Nucleus accumbens (tissue), 56 donors: Measurements from ENCODE around the gene TSPAN5.
A peak's percentile ranks its signal among the peaks of the same experiment; 100 is the strongest.

ENCODE experiments used
- DNase-seq, 56 donors: peaks; one replicate each; lab custom pipeline; 2025; lab: John Stamatoyannopoulos, UW

The TSPAN5 gene

DNA sequence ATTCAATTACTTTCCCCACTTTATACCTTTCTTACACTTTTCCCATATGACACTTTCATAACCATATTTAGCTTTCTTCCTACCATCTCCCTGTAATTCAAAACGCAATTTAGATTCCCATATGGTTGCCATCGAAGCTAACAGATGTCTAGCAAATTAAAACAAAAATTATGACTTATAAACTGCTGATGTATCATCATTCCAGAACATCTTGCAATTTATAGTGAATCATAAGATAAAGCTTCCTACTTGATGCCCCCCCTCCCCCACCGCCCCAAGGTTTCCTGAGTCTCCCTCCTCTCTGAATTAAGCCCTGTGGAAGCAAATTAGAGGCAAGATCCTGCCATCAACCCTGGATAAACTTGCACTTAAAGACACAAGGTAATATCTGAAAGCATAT lies 5.4 kb downstream of the TSPAN5 start:
- no peak for DNase-seq

DNA sequence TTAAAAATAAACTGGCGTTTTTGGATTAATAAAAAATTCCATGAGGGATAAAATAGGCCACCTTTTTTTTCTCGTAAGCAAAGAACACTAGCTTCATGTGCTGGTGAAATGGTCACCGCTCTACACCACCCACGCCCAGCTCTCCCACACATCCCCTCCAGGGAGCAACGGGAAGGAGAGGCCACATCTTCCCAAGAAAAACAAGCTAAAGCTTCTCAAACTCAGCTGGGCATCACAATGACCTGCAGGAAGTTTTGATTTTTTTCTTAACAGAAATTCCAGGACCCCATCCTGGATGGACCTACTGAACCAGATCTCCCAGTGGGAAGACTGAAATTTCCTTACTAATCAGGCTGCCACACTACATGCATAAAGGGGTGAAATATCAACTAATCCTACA lies 9.8 kb downstream of the TSPAN5 start:
- DNase-seq = no peak

DNA sequence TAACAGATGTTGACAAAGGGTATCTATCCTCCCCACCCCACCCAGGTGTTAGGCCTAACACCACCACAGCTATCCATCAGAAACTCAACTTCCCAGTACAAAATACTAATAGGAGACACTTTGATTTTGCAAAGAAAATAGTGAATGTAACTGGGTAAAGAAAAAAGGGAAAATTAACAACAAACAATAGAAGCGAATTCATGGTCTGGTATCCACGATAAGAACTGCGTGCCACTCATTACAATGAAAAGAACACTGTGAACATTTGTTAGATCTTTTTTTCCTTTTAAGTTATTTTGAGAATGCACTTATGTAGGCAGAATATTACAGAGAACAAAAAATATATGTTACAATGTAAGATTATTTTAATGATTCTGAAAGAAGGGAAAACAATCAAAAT lies 12.0 kb downstream of the TSPAN5 start:
- DNase-seq = no peak

DNA sequence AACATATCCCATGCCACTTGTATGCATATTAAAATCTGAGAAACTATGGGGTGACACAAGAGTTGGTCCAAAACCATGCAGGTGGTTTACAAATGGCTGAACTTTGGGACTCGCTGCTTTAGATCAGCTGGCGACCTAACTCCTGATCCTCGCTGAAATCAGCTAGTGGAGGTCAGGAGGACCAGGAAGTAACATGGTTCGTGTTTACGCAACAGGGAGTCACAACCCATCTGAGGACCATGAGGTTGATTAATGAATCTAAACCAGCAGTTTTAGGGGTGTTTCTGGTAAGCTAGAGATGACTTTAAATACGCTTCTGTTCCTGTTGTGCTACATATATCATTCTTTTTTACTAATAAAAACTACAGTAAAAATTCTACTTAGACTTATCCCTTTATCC lies 12.9 kb downstream of the TSPAN5 start:
- no peak for DNase-seq

DNA sequence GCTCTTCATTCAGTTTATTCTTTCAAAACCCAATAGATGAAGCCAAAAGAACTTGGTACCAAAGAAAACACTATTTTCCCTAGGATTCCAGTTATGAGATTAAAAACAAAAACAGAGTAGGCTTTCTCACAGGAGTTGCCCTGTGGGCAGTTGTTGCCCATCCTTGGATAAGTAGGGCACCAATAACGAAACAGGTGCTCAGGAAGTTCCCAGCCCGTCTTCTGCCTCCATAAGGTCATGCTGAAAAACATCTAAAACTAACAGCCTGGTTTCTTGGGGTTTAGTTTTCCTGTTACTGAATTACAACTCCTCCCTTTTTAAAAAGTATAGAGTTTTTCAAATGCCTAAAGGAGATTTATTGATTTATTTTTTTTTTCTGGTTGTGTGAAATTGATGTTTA lies 14.7 kb downstream of the TSPAN5 start:
- DNase-seq = no peak

DNA sequence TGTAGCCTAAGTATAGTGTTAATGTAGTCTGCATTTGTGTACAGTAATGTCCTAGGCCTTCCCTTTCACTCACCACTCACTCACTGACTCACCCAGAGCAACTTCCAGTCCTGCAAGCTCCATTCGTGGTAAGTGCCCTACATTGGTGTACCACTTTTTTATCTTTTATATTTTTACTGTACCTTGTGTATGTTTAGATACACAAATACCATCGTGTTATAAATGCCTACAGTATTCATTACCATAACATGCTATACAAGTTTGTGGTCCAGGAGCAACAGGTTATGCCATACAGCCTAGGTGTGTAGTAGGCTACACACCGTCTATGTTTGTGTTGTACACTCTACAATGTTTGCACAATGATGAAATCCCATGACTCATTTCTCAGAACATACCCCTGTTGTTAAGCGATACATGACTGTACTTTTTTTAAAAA lies 15.4 kb downstream of the TSPAN5 start:
- no peak for DNase-seq

DNA sequence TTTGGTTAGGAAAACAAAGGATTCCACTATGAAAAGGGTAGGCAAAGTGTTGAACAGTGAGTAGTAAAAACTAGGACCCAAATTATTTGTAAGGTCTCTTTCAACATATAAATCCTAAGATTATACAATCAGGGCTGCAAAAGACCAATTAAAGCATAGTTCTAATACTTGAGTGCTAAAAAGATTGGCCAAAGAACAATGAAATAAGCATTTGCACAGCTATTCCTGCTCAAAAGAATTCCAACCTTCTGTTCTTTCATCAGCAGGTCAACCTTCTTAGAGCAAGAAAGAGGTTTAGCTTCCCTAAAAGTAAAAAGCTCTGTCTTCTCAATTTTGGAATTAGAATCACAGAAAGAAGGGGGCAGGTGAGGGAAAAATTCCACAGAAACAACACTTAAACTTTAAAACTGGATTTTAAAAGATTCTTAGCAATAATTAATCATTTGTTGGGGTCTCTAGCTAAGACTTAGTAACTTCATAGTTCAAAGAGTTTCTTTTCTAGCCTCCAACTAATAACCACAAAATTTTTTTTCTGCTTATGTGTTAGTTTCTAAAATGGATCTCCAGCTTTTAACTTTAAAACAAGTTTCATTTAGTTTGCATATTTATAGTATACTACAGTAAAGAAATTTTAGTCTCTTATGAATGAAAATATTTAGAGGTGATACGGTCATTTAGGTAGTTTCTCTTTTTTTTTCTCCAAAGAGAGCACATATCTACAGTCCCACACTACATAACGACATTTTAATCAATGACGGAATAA lies 16.3 kb downstream of the TSPAN5 start:
- DNase-seq = no peak

DNA sequence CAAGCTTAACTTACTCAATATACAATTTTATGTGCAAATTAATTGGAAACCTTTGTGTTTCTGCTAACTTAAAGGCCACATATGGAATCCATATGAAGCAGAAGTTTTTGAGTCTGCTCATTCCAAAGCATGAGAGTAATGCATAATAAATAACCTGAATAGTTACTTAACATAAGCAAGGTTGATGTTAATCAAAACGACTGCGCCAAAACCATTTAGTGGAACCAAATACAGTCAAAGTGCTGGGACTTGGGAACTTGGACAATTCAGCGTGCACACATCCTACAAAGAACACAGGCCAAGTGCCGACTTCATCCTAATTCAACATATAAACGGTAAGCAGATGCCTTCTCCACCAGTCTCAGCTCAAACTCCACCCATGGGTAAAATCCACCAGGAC lies 17.0 kb downstream of the TSPAN5 start:
- no peak for DNase-seq

DNA sequence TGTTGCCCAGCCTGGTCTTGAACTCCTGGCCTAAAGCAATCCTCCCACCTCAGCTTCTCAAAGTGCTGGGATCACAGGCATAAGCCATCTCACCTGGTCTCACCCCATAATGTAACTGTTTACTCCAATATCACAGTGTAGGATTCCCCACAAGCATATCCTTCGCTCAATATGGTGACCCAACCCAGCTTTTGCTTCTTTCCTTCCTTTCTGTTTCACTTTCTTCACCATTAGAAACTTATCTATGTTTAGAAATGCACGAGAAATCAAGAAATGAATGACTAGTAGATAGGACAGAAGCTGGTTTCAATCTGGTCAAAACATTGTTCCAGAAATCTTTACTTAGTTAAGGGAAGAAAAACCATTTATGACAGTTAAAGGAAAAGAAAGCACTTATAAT lies 18.9 kb downstream of the TSPAN5 start:
- no peak for DNase-seq

DNA sequence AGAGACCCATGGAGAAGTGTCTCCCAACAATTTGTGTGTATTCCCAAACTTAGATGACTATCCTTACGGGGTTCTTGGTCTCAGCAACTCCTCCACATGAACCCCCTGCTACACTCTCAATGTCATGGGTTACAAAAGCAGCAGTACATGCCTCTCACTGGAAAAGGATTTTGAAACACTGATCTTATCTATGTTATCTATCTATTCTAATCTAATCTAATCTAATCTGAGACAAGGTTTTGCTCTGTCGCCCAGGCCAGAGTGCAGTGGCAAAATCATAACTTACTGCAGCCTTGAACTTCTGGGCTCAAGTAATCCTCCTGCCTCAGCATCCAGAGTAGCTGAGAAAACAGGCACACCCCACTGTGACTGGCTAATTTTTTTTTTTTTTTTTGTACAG lies 19.3 kb downstream of the TSPAN5 start:
- DNase-seq = no peak

DNA sequence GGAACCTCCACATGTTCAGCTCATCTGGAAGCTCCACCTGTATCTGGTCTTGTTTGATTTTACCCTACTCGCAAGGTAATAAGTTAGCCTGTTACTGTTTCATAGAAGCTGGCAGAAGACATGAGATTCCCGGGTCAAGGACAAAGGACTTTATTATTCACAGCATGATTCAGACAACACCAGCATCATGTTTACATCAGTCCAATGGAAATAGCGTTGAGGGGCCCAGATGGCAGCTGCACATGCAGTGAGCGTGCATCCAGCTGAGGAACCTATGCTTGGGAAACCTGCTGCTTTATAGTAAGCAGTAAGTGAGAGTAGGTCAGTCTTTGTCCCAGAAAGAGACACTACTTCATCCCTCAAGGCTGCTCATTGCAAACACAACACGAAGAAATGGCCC lies 19.8 kb downstream of the TSPAN5 start:
- DNase-seq = peak in 5 of 56 donors; percentile 24 to 75 (median 36)

DNA sequence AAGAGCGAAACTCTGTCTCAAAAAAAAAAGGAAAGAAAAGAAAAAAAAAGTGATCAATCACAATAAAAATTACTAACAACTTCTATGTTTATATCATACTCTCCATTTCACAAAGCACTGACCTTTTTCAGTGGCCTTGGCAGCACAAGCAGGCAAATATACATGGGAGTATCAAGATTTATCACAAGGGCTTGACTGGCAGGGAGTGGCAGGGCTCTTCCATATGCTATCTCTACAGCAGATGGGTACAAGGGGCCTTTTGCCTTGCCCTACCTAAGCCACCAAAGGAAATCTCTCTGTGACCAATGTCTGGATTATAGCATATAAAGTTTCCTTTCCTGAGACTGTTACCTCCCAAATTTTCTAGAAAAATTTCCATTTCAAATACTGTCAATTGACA lies 24.4 kb downstream of the TSPAN5 start:
- no peak for DNase-seq

DNA sequence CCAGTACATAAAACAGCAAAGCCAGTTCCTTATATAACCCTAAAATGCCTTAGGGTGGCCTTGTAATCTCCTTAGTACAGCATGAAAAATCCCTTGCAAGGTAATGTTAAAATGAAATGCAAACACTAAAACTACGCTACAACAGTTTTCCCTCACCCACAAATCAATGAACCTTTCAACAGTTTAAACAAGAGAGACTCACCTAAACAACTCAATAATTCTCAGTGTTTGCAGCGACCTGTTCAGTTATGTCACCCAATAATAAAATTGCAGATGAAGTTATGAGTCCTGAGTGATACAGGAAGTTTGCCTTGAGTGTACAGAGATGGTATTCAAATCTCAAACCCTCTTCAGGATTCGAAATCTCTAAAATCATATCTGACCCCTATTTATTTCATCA lies 25.3 kb downstream of the TSPAN5 start:
- no peak for DNase-seq

DNA sequence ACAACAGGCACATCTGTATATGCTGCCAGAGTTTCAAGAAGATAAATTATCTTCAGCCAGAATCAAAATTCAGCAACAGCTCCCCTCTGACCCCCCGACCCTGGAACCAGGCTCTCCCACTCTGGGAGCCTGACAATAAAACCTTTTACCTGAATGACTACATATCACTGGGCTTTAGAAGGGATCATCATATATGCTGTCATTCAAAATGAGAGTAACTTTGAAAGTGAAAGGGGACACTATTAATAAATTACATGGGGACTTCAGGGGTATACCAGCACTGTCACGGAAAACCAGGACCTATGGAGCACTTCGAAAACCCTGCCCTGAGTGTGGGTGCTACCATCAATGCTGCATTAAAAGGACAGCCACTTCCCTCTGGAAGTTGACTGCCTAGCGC lies 26.2 kb downstream of the TSPAN5 start:
- DNase-seq = no peak

DNA sequence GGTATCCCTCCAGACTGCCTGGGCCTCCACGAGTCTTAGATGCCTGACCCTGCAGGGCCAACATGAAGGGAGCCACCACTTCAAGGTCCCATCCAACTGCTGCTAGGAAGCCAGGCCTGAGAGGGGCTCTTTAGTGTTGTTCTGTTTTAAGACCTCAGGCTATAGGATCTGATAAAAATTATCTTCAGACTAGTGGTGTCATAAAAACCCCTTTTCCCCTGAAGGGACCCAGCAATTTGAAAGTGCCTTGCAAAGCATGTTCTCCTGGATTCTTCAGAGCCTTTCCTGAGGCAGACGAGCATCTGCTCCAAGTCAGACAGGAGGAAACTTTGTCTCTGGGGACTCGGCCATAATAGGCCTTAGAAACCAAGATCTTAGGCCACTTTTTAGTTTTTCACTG lies 26.9 kb downstream of the TSPAN5 start:
- DNase-seq = no peak

DNA sequence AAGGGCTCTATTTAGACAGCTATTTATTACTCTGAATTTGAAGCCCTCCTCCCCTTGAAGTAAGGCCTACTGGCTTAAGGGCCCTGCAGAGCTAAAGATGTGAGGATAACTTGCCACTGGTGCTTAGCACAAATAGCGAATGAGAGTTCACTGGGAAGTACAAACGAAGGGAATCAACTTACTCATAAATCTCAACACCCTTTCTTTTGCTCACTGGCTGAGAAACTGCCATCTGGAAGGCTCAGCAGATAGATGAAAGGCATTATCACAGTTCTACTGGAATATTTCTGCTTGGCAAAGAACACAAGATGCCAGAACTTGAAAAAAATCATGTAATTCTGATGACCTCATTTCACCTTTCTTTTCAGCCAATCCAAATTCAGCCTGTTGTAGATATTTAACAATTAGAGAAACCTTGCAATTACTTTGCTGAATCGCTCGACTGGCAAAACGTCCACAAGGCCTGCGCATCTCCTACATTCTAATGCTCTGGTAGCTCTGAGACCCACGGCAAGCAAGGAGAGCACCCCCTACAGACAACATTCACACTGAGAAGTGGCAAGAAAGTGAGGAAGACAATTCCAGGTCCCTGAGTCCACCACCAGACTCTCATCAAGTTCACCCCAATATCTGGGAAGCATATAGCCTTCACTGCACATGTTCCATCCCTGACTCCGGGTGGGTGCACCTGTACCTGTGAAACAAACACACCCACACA lies 27.5 kb downstream of the TSPAN5 start:
- DNase-seq = no peak

DNA sequence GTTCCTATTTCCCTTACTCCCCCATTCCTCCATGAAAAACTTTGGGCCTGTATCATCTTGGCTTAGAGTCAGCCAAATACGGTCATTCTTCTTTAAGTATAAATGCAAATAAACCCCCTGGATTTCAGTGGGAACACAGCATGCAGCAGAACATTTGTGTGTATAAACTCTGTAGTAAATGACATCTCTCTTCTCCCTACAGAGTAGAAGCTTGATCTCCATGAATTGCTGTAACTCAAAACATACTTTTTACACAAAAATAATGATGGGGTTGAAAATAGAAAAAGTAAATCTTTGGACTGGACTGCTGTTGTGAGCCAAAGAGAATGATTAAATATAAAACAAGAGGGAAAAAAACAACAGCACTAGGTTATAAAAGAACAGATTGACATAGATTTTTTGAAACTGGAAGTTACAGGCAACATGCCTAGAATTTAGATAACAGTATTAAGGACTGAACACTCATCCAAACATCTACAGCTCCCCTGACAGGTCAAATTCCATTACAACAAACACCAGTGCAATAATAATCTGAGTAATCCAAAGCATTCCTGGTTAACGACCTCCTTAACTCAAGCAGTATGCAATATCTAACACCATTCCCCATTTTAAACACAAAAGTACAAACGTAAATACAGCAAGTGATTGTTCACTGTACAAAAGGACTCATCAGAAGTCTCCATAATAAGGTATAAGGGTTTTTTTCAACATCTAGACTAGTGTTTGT lies 30.7 kb downstream of the TSPAN5 start:
- no peak for DNase-seq

DNA sequence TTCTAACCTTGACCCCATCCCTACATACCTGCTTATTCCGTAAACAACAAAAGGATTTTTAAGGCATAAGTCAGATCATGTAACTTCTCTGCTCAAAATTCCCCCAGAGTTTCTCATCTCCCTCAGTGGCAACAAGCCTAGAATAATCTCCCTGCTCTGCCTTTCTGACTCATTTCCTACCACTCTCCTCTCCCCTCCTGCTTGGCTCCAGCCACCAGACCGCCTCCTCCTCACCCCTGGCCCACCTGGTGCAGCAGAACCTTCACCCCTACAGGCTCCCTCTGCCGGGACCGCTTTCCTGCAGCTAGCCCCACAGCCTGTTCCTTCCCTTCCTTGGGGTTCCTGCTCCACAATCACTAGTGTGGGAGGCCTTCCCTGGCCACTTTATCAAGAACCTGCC lies 32.1 kb downstream of the TSPAN5 start:
- DNase-seq = no peak

DNA sequence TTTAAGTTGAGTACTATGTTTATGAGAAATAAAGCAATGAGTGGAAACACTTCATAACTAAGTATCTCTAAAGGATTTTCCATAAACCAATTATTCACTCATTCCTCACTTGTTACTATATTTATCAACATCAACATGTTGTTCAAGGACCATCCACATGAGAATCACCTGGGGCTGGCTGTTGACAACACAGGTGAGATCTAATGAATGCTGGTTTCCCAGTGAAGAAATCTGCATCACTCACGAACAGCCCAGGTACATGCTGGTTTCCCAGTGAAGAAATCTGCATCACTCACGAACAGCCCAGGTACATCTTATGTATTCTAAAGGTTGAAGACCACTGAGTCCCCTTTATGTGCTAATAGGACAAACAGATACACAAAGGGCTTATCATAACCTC lies 32.5 kb downstream of the TSPAN5 start:
- DNase-seq = no peak

DNA sequence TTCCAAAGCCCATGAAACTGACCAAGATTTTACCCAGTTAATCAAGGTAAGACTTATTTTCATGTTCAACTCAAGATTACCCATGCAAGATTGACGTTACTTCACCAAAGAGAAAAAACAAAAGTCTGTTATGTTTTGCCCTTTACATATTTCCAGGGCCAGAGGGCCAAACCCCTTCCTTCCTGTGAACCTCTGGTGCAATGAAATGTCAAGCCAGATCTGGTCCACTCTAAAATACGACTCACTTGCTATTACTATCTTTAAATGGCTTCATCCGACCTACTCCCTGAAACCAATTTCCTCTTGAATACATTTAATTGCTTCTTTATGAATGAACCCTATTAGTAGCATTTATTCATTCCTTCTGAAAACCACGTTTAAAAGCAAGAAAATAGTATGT lies 33.0 kb downstream of the TSPAN5 start:
- no peak for DNase-seq

DNA sequence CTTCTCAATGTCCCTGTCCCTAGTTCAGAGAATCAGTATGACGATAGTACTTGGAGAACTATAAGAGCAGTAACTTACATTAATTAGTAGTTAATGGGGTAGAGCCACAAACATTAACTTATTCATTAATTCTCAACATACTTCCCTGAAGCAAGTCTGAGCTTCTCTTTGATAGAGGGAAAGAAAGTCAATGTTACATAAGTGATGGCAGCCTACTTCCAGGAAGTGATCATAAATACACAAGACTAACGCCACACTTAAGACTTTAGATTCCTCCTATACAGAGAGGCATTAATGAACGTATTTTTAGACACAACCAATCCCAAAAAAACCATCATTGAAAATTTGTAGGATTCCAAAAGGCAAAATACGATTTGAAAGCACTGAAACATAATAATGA lies 33.8 kb downstream of the TSPAN5 start:
- DNase-seq = no peak

DNA sequence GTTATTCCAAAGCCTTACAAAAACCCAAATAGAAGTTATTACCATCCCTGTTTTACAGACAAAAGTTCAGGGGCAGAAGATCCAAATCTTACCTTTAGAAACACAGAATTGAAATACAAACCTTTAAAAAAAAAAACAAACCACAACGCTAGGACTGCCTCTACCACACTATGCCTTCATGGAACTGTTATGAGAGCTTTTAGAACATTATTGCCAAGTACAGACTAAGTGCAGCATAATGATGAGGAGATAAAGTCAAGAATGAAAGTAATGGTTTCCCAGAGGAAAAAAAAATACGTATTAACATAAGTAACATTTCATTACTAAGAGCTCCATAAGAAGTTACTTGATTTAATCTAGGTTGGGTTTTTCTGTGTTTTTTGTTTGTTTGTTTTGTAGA lies 34.3 kb downstream of the TSPAN5 start:
- no peak for DNase-seq
